Measurements from ENCODE around the gene LRRC57. TPM values are rescaled to one million over a fixed set of nuclear protein-coding genes. Genes with fewer than 3 reads are reported as not detected.

The LRRC57 gene
- total RNA-seq (10 to 100 TPM in 4 of 5 donors, 1 to 10 TPM in 1; 7.5 to 67.9 (median 31.2) TPM), polyA plus RNA-seq (1 to 10 TPM; 4.7 to 8.2 (median 5.6) TPM)
- long read RNA-seq, donor 1, transcript LRRC57-202 (6 exons, 2,384 nt), result major isoform, 6 of 6 reads
- long read RNA-seq, donor 1, partial matches to known transcripts, result 0 of 6 reads
- long read RNA-seq, donor 1, other reads (novel, unspliced or antisense), result 0 of 6 reads
- long read RNA-seq, donor 2, partial matches to known transcripts, result 0 of 3 reads
- long read RNA-seq, donor 2, other reads (novel, unspliced or antisense), result 0 of 3 reads
- long read RNA-seq, donor 3, partial matches to known transcripts, result 0 of 1 reads
- long read RNA-seq, donor 3, other reads (novel, unspliced or antisense), result 0 of 1 reads
- long read RNA-seq, donor 4, result 0 reads
- long read RNA-seq, donor 5, partial matches to known transcripts, result 0 of 3 reads
- long read RNA-seq, donor 5, other reads (novel, unspliced or antisense), result 0 of 3 reads
- long read RNA-seq, donor 6, partial matches to known transcripts, result 0 of 4 reads
- long read RNA-seq, donor 6, other reads (novel, unspliced or antisense), result 0 of 4 reads
- long read RNA-seq, donor 7, result 0 reads
- long read RNA-seq, donor 8, partial matches to known transcripts, result 0 of 3 reads
- long read RNA-seq, donor 8, other reads (novel, unspliced or antisense), result 0 of 3 reads
- long read RNA-seq, donor 9, result 0 reads
- long read RNA-seq, donor 10, result 0 reads

GRCh38 chr15:42548249-42549031 is at the start of gene LRRC57, which contains the start of gene HAUS2:
TSS of gene LRRC57 (minus strand) at chr15:42548793. CDS start at chr15:42548434, 359 bp downstream.
TSS of gene HAUS2 (plus strand) at chr15:42548838. CDS start at chr15:42548873, 35 bp downstream.
- intact Hi-C loops (cut with DNase I; ENCODE audit: low total_unique reads), result no loop called here

DNA sequence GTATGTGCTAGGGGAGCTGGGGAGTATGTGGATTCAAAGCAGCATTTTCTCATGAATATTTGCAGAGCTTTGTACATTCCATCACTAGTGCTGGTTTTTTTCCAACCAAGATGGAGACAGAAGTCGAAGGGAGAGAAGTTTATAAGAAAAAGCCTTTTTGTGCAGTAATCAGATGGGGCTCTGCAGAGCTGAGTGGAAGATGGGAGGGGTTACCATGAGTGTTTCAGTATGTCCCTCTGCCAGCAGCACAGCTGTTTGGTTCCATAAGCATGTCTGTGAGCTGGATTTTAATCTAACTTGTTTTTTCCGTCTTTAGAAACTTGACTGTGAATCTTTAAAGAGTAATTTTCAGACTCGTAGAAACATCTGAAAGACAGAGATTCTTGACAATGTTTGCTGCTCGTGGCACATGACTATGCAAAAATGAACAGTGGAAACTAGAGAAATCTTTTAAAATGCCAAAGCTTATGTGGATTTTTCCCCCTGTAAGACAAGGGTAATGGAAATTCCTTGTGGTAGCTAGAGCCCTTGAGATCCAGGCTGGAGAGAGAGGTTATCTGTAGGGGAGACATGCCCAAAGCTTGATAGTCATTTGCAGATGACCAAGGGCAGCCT is 47.1 kb upstream of the LRRC57 start:
- TF ChIP-seq POLR2A (IDR thresholded peaks at IDR 0.05), result no peak
- TF ChIP-seq, protein P1, sequence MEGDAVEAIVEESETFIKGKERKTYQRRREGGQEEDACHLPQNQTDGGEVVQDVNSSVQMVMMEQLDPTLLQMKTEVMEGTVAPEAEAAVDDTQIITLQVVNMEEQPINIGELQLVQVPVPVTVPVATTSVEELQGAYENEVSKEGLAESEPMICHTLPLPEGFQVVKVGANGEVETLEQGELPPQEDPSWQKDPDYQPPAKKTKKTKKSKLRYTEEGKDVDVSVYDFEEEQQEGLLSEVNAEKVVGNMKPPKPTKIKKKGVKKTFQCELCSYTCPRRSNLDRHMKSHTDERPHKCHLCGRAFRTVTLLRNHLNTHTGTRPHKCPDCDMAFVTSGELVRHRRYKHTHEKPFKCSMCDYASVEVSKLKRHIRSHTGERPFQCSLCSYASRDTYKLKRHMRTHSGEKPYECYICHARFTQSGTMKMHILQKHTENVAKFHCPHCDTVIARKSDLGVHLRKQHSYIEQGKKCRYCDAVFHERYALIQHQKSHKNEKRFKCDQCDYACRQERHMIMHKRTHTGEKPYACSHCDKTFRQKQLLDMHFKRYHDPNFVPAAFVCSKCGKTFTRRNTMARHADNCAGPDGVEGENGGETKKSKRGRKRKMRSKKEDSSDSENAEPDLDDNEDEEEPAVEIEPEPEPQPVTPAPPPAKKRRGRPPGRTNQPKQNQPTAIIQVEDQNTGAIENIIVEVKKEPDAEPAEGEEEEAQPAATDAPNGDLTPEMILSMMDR (IDR thresholded peaks at IDR 0.05), result no peak
- Histone ChIP-seq H3K4me3 (no peak overlapping the region), H3K27ac (peak overlapping the region in 3 of 5 donors; percentile 7 to 48 (median 44)), H3K27me3 (no peaks in the 10 kb centered on the region), H3K36me3 (peaks cover 0 to 1% (median 0%) of the 10 kb centered on the region in 4 donors), H3K4me1 (peaks cover 0 to 48% (median 28%) of the 10 kb centered on the region in 4 donors), H3K9me3 (no peaks in the 10 kb centered on the region)
- 42 to 72% (median 57%) methylated on average over 4 of the region's 4 CpGs for WGBS, 5 donors
- intact Hi-C loops (cut with DNase I; ENCODE audit: low total_unique reads), result no loop called here
- peak in 1 of 2 donors; percentile 91 for DNase-seq

More at GRCh38 chr15:42548249-42549031, at the start of gene LRRC57, which contains the start of gene HAUS2:
- H3K4me3 ChIP-seq, result peak within 1 kb of the TSS; percentile 74 to 99 (median 95)
- 0 to 1% (median 0%) methylated on average over 35 to 71 of the region's 71 CpGs for WGBS, 5 donors
- peaks cover 18 to 55% (median 38%) of the 10 kb centered on the region in 4 donors for H3K4me1 ChIP-seq
- peak; percentile 88 to 97 for DNase-seq
- H3K27ac ChIP-seq, result peak within 1 kb of the TSS; percentile 86 to 96 (median 93)
- H3K27me3 ChIP-seq, result no peaks in the 10 kb centered on the region
- TF ChIP-seq, protein P1 (IDR thresholded peaks at IDR 0.05), result peak in 1 of 7 experiments; percentile 23
- TF ChIP-seq POLR2A (IDR thresholded peaks at IDR 0.05) (peak in 2 of 4 donors; percentile 60 to 74), POLR2AphosphoS5 (IDR thresholded peaks at IDR 0.05) (peak; percentile 89 to 98 (median 97)), EP300 (IDR thresholded peaks at IDR 0.05) (no peak)
- H3K36me3 ChIP-seq, result peaks cover 16 to 30% (median 26%) of the 10 kb centered on the region in 4 donors
- H3K9me3 ChIP-seq, result no peaks in the 10 kb centered on the region

DNA sequence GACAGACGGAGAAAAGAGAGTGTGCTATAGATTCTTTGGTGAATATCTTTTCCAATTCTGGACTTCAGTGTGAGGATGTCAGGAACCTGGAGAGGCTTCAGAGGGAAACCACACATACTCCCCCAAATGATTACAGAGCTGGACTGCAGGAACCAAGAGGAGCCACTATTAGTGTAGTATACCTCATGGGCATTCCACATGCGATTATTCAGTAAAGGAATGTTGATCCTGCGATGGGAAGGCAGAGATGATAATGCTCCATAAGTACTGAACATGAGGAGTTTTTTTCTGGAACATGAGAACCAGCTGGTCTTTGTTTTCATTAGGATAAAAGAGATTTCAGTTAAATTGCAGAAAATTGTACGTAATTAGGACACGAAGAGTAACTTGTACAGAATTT is 45.5 kb upstream of the LRRC57 start:
- Histone ChIP-seq H3K9me3 (no peaks in the 10 kb centered on the region), H3K27ac (peak overlapping the region in 4 of 5 donors; percentile 31 to 73 (median 69)), H3K36me3 (peaks cover 0 to 9% (median 0%) of the 10 kb centered on the region in 4 donors), H3K4me3 (no peak overlapping the region), H3K27me3 (no peaks in the 10 kb centered on the region), H3K4me1 (peaks cover 0 to 48% (median 28%) of the 10 kb centered on the region in 4 donors)
- TF ChIP-seq, protein P1 (IDR thresholded peaks at IDR 0.05), result no peak
- TF ChIP-seq EP300 (IDR thresholded peaks at IDR 0.05) (no peak), POLR2AphosphoS5 (IDR thresholded peaks at IDR 0.05) (no peak), POLR2A (IDR thresholded peaks at IDR 0.05) (no peak)
- intact Hi-C loops (cut with DNase I; ENCODE audit: low total_unique reads), result no loop called here
- DNase-seq, result no peak
- 63 to 84% (median 70%) methylated on average over 5 of the region's 5 CpGs for WGBS, 5 donors

All from stomach (tissue), 19 donors.